HG02852 (cell line): ENCODE results near the gene POU3F1.

ENCODE experiments used
- ATAC-seq: cut with Tn5 transposase; IDR thresholded peaks from one replicate; pipeline ENCODE4 v1.9.1; 2021; ENCODE audit warnings: mild to moderate bottlenecking, moderate library complexity; ENCODE audit not compliant: unreplicated experiment

POU3F1 gene

DNA sequence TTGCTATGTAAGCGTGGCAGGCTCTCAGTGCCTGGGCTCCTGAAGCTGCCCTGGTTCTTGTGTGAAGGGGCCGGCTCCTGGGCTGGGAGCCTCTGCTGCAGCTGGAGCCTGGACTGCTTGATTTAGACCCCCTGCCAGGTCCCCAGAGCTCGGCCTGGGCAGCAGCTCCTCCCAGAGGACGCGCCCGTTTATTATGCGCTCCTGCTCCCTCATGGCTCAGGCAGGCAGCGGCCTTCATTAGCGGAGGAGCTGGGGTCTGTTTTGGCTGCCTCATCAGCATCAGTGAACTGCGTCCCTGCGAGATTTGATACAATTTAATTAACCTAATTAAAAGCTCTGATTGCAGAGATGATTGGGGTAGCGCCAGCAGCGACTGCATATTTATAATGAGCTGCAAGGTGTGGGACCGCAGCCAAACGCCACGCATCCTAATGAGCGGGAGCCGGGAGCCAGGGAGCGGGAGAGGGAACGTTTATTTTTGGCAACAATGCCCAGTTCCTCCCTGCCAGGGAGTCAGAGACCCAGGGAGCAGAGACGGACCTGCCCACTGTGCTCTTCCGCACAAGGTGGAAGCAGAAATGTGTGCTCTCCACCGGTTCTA, 17.4 kb downstream of the POU3F1 start:
- ATAC-seq: no peak

DNA sequence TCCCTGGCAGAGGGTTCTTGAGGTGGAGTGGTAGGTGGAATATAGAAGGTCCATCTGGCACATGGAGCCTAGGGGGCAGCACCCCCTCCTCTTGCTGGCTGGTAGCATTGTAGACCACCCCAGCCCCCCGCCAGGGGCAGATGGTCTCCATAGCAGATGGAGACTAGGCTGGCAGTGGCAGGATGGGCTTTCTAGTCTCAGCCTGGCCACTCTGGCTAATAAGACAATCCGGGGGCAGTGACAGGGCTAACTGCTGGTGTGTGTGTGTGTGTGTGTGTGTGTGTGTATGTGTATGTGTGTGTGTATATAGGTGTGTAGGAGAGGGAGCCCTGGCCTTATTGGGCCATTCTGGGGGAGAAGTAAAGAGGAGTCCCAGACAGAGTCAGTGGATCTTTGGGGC, 17.9 kb downstream of the POU3F1 start:
- ATAC-seq: no peak

DNA sequence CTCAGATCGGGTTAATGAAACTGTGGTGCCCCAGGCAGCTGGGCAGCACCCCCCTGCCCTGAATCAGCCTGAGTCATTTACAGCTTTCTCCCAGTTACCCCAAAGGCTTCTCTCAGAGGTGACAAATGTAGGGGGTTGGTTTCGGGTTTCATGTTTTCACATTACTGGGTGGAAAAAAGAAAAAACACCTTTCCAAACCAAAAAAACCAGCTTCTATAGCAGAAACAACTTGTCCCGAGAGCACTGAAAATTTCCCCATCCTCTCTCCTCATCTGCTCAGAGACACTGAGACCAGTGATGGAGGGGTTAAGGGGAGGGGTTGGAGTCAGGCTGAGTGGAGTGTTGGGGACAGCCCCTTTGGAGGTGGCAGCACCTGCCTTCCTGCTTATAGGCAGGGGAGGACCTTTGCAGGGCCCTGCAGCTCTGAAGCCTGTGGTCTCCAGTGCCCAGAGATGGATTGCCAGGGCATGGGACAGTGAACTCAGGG, 18.4 kb downstream of the POU3F1 start:
- peak; percentile 75 for ATAC-seq

DNA sequence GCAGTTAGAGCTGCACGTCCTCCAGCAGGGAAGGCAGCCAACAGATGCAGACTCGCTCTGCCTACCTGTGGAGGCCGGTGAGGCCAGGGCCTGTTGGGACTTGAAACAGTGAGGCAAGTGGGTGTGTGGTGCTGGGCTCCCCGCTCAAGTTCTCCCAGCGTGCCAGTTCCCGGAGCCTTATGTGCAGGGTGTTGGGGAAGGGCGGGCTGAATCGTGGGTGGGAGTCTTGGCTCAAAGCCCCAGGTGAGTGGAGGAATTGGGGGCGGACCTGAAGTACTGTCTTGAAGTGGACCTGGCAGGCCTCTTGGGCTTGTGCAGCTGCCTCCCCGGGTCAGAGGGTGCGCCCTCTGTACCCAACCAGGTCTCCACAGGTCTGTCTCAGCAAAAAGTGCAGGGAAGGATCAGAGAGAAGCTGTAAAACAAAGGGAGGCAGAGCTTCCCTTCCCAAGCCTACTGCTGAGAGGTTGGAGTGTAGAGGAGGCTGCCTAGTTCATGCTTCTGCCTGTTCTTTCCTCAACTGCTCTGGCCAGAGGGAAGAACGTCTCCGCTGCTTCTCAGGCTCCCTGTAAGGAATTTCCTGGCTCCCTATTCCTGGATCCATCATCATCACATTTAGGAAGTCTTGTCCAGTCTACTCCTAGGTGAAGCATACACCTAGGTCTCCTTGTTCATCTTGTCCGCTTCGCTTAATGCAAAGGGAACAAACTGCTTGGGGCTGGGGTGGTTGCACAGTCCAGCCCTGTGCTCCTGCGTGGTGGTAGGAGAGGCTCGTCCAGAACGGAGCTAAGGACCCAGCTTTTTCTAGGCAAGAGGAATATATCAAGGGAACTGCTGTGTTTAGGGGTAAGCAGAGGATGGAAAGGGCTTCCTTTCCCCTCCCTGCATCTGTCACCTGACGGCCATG, 19.1 kb downstream of the POU3F1 start:
- no peak for ATAC-seq

DNA sequence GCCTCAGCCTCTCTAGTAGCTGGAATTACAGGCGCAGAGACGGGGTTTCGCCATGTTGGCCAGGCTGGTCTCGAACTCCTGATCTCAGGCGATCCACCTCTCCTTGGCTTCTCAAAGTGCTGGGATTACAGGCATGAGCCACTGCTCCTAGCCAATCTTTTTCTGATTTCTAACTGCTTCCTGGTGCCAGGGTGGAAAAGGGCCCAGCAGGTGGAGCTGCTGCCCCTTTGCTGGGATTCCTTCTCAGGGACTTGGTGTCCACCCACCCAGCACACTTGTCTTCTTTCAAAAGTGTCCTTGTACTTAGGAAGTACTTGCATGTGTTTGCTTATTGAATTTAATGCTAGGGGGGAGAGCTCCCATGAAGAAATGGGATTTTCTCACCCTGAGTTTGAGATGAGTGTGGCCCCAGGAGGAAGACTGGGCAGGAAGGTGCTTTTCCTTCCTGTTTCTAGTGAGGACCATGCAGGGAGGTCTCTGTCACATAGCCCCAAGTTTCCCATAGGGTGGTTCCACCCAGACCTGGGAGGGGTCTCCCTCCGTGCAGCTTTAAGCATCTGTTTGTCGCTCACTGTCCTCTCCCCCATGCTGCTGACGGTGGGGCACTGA, 19.9 kb downstream of the POU3F1 start:
- ATAC-seq: no peak

DNA sequence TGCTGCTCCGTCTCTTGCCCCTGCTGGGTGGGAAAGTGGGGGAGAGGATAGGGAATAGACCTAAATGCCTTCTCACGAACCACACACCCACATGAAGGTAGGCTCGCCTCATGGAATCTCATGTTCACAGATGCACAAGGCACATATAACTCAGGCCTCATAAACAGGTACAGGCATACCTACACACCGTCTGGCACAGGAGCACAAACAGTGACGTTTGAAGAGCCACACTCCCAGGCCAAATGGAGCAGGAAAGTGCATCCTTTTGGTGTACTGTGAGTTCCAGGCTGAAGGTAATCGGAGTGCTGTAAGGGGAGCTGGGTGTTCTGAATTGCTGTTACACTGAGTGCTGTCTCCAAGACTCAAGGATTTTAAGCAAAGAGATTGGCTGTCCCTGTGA, 20.9 kb downstream of the POU3F1 start:
- ATAC-seq: no peak

DNA sequence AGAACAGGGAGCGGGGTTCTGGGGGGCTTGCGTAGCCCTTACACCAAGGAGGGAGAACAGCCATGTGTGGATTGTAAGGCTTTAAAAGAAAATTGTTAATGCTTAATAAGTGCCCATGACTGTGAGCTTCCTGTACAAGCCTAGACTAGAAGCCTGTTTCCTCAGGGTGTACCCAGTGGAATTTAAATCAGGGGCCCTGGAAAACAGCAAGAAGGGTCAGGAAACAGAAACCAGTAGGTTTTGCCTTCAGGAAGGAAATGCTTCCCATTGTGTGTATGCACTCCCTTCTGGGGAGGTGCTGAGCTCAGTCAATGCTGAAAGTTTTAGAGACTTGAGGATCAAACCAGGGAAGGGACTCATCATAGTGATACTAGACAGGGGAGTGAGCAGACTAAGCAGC, 21.4 kb downstream of the POU3F1 start:
- ATAC-seq: no peak

DNA sequence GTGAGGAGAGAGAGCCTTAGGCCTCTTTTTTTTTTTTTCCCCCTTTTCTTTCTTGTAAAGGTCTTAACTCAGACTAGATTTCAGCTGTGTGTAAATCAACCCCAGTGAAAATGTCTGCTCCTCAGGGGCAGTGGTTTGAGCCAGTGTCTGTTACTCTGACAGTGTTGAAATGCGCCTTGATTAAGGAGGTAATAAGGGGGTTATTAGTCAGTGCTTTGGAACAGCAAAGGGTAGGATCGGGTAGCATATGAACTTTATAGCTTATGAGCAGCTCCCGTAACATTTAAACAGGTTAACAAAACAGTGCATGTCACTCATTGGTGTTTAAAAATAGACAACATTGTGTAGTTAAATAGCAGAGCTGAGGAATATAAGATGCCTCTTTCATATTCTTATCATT, 23.8 kb downstream of the POU3F1 start:
- ATAC-seq: no peak

DNA sequence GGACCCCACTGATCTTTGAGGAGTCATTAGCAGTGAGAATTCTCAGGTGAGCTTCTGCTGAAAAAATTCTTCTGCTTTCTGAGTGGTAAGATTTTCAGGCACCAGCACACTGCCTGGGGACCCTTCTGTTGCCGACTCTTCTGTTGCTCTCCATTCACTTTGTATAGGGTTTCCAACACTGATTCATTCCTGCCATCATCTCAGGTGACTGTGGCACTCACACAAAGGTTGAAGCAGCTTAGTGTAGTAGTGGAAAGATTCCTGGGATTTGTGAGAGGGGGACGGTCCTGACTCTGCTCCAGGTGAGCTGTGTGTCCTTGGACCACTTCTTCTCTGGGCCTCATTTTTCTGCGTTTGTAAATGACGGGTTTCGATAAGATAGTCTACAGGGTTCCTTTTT, 24.6 kb downstream of the POU3F1 start:
- no peak for ATAC-seq

DNA sequence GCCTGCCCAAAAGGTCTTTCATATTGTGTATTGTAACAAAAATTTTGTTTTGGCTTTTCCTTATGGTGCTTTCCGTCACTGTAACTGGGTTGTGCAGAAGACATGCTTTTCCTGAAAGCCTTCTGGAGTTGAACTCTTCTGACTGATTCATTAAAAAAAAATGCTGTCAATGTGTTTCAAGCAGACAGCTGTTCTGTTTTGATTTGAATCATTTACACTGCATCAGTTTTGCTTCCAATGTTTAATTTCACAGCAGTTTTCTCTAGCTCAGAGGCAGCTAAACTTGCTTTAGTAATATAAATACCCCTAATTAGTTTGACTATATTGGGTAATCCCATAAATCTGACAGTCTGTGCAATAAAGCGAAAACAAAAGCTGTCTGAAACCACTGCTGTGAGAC, 26.2 kb downstream of the POU3F1 start:
- ATAC-seq: no peak

DNA sequence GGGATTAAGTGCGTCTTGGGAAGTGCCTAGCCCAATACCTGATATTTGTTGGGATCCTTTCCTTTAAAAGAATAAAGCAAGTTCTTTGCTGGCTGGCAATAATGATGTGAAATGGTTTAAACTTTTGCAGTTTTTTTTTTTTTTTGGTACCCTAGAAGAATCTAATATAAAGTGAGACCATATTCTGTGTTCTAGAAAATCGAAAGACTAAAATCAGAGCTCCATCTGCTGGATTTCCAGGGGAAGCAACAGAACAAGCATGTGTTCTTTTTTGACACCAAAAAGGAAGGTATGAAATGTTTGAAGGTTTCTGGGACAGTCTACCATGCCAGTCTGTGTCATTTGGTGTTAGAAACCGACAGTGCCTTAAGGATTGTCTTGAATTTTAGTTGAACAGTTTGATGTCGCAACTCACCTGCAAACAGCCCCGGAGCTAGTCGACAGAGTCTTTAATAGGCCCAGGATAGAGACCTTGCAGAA, 27.7 kb downstream of the POU3F1 start:
- no peak for ATAC-seq

DNA sequence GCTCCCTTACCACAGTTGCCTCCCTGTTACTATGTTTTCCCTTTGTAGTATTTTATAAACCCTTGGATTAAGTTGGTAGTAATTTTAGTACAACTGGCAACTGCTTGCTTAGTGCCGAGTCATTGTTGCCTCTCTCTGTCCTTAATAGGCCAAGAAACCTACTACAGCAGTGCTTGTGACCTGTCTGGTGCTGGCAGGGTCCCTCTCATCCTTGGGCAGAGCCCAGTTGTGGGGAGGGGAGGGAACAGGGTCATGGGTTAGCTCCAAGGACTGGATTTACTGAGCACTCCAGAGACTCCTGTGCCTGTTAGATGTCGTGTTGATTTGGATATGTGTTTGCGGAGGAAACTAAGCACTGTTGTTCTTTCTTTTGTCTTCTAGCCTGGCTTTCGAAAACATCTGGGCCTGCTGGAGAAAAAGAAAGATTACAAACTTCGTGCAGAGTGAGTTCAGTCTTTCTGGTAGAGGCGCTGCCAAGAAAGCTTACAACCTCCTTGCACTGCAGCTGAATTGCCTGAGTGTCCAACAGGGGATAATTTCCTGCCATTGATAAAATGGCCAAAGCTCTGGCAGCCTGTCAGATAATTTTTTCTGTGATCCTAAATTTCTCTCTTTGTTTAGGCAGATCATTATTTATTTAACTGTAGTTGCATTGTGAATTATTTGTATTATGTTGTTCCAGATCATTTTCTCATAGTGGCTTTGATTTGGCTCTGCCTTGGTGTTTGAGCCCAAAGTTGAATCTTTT, 30.4 kb downstream of the POU3F1 start:
- no peak for ATAC-seq

DNA sequence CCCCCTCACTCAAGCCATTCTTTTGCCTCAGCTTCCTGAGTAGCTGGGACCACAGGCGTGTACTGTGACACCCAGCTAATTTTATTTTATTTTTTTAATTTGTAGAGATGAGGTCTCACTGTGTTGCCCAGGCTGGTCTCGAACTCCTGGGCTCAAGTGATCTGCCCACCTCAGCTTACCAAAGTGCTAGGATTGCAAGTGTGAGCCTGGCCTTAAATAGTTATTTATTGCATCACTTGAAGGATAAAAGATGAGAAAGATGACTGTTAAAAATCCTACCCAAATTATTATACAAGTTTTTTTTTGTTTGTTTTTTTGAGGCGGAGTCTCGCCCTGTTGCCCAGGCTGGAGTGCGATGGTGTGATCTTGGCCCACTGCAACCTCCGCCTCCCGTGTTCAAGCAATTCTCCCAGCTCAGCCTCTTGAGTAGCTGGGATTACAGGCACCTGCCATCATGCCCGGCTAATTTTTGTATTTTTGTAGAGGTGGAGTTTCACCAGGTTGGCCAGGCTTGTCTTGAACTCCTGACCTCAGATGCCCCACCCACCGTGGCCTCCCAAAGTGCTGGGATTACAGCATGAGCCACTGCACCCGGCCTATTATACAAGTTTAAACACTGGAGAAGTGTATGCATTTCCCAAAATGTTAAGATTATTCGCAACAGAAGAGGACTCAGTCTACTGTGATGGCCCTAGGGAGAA, 31.7 kb downstream of the POU3F1 start:
- no peak for ATAC-seq

DNA sequence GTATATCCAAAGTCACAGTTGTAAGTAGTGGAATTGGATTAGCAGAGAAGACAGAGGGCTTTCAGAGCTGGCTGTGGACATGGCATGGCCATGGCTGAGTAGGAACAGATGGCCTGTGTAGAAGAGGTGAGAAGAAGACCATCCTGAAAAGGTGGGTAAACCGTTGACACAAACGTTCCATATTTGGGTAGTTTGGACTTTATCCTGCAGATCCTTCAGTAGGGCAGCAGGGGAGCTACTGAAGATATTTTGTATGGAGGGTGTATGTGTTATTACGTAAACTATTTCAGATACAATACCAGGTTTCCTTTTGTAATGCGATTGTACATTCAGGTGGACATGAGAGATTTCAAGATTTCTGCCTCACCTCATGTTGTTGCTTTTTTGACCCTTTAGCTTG, 32.4 kb downstream of the POU3F1 start:
- ATAC-seq: no peak

DNA sequence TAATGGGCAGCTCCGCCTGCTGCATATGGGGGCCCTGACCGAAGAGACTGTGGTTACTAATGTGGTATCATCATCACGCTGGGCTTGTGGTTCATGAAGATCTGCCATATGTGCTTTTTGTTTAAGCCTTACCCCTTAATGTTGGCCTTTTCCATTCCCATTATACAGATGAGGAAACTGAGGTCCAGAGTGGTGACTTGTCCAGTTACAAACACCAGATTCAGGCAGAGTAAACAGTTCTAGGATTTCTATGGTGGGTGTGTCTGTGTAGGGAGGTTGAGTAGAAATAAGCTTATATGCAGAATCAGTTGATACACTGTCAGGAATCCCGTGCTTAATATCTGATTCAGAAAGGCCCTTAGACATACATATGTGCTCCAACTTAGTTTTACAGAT, 33.4 kb downstream of the POU3F1 start:
- ATAC-seq: no peak

DNA sequence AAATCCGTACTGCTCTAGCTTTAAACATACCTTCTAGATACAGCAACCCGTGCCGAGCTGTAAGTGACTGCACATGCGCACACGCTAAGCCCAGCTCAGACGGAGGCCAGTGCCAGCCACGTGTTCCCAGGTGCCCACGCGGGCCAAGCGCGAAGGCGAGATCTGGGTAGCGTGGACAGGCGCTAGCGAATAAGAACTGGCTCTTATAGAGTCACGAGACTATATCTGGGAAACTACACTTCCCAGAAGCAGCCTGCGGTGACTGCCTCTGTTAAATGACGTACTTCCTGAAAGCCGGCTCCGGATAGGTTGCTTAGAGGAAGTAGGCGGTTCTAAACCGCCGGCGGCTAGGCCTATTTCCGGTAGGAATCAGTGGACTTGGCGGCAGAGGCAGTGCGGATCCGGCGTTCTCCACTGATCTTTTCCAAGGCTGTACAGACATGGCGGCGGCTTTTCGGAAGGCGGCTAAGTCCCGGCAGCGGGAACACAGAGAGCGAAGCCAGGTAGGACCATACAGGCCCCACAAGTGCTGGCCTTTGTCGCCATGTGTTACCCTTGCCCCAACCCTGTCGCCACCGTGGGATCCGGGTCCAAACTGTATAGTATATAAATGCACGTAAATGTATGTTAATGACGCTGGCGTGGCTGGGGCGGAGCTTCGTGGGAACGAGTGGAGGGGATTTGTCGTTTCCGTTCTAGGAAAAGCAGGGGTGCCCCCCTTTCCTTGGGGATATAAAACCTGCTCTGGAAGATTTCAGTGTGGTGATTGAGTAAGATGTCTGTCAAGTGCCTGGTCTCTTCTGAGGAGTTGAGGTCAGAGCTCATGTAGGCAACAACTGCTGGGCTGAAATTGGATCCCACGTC, 34.0 kb downstream of the POU3F1 start, which contains the start of gene UTP11:
UTP11 (plus strand) TSS at position 372 of the 864 bp plus-strand sequence; CDS start at position 441, 69 bp downstream.
- peak; percentile 93 for ATAC-seq

DNA sequence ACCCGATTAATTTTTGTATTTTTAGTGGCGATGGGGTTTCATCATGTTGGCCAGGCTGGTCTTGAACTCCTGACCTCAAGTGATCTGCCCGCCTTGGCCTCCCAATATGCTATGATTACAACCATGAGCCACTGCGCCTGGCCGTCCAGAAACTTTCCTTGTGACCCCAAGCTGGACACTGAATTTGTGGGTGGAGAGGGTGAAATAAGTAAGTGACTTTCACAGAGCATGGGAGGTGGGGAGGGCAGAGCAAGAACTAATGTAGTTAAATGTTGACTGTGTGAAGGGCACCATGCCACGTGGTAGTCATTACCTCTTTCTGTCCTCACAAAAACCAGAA, 36.8 kb downstream of the POU3F1 start:
- no peak for ATAC-seq

DNA sequence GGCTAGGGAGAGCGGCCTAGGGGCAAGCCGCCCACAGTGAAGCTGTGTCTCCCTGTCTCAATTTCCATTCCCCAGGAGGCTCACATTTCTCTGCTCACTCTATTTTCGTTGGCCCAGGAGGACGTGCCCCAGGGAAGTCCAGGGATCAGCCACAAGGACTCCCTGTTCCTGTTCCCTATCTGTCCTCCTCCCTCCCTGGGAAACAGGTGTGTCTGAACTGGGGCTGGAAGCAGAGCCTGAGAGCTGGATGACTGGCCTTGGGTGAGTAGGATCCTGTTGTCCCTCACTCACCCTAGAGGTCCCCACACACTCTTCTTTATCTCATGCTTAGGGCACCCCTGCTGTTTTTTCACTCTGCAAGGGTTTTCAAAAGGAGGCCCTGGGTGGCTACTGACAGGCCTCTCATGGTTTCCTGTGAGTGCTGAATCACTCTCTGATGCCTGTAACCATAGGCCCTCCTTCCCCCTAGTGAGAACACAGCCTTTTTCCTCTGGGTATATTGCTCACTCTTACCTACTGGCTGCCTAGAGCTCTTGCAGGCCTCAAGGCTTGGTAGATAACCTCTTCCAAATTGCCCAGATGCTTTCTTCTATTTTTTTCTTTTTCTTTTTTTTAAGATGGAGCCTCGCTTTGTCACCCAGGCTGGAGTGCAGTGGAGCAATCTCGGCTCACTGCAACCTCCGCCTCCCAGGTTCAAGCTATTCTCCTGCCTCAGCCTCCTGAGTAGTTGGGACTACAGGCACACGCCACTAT, 37.3 kb downstream of the POU3F1 start:
- no peak for ATAC-seq
